Tibial nerve (tissue), 4 donors: ENCODE measurements around the gene PRKAA2.

Source experiments
- CTCF ChIP-seq, 5 experiments: fragments of 200-600 bp in 3 of 5; fragments of 450-650 bp in 2 of 5; sonication (generic) in 3 of 5; IDR thresholded peaks; one replicate each; pipeline ENCODE4 v1.5.1; 2016 to 2019; ENCODE audit warnings: antibody characterized with exemption in 5 of 5, mild to moderate bottlenecking in 3 of 5, moderate library complexity in 2 of 5
- EP300 ChIP-seq, 2 donors: sonication (generic); formaldehyde crosslinking; IDR thresholded peaks; one replicate each; pipeline ENCODE4 v1.6.1; 2017; ENCODE audit warnings: antibody characterized with exemption in 2 of 2, mild to moderate bottlenecking in 1 of 2
- POLR2A ChIP-seq, 2 donors: fragments of 450-650 bp; IDR thresholded peaks; one replicate each; pipeline ENCODE4 v1.6.1; 2017; ENCODE audit warnings: antibody characterized with exemption in 2 of 2, mild to moderate bottlenecking in 2 of 2, moderate library complexity in 2 of 2

- TF ChIP-seq CTCF (IDR thresholded peaks at IDR 0.05) = no peak
- no peak for TF ChIP-seq POLR2A (IDR thresholded peaks at IDR 0.05)
- no peak for TF ChIP-seq EP300 (IDR thresholded peaks at IDR 0.05)
Observed at GRCh38 chr1:56686169-56686568, 41.1 kb downstream of the PRKAA2 start.
